ENCODE results near the gene PLEKHA7. TPM values are rescaled to one million over a fixed set of nuclear protein-coding genes. Genes with fewer than 3 reads are reported as not detected.

PLEKHA7 gene
- polyA plus RNA-seq, 1 of the 3 experiments (the other 2 are of a cell fraction), result 0.12 TPM

DNA sequence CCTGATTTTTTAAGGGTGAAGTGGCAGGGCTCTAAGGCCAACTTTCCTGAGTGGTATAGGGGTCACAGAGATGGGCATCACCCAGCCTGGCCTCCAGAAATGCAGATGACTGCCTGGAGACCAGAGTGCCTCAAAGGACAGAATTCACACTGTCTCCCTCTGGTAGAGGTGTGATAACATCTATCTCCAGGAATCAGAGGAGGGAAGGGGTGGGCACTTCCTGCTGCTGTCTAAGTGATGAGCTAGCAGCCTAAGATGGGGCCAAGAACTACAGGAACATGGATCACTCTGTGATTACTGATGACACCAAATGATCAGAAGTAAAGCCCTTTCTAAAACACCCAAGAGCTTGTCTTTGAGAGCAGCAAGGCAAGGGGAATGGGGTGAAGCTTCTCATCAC, 213.8 kb downstream of the PLEKHA7 start:
- Histone ChIP-seq H3K27ac (ENCODE audit: low read depth in 2 of 2, low read length in 1 of 2) (no peak overlapping the region), H3K9me2 (no peaks in the 10 kb centered on the region), H3K9ac (no peak overlapping the region), H3F3A (replicated peaks; ENCODE audit: insufficient read depth) (no peaks in the 10 kb centered on the region), H3K9me3 (no peaks in the 10 kb centered on the region), H3K27me3 (ENCODE audit: insufficient read depth) (no peaks in the 10 kb centered on the region), H3K4me3 (ENCODE audit: low read depth in 2 of 2, low read length in 1 of 2) (no peak overlapping the region), H3K4me2 (no peak overlapping the region), H3K79me2 (ENCODE audit: insufficient read depth) (no peaks in the 10 kb centered on the region), H2AFZ (ENCODE audit: low read depth) (peak overlapping the region; percentile 64; the same call in 1 of the 2 replicates), H4K20me1 (ENCODE audit: insufficient read depth) (no peaks in the 10 kb centered on the region), H3K36me3 (replicated peaks in 1 of 2; ENCODE audit: control insufficient read depth in 1 of 2, insufficient read depth in 2 of 2, low read length in 1 of 2) (no peaks in the 10 kb centered on the region), H3K4me1 (ENCODE audit: control insufficient read depth in 1 of 2, insufficient read depth in 2 of 2, low read depth in 1 of 2, low read length in 1 of 2) (peaks cover 0 to 15% of the 10 kb centered on the region in 2 experiments; a peak in 1 of 4 replicates)
- no peak for DNase-seq
- POLR2A ChIA-PET, result interaction anchor here (0.7 kb wide), 1 partner anchor 277 kb away, joined by 5 read pairs; the partner anchor contains the start of gene RPS13
- TF ChIP-seq GATA2 (CRISPR knock-in tag; IDR thresholded peaks at IDR 0.05) (0 out of 2 replicates have a peak, but pooled peaks have one; percentile 9), RFX5 (IDR thresholded peaks at IDR 0.05; ENCODE audit: low read length) (no peak), USF1 (IDR thresholded peaks at IDR 0.05; ENCODE audit: borderline replicate concordance, low read depth) (no peak), EZH2phosphoT487 (IDR thresholded peaks at IDR 0.05; ENCODE audit: borderline replicate concordance, low read depth) (no peak)
- CTCF ChIA-PET, result interaction anchor here (0.8 to 3.8 kb wide), 4 partner anchors 12 to 53 kb away, joined by 3 to 25 read pairs (median 14); no protein-coding TSS in a partner anchor

DNA sequence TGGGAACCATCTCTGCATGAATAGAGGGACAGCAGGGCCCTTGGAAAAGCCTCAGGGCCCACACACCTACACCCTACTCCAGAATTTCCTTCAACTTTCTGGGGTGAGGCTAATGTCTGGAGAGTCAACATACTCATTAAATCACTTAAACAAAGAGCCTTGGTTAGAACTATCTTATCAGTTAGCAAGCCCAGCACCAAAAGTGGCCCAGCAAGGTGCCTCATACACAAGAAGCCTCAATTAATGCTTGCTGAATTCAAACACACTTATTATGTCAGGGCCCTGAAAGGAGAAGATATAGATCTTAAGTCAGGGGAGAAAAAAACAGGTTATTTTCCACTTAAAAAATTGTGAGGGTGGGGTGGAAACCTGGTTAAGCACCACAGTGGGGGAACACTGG, 214.3 kb downstream of the PLEKHA7 start:
- no peaks in the 10 kb centered on the region for H3K79me2 ChIP-seq (ENCODE audit: insufficient read depth)
- H3K27ac ChIP-seq (ENCODE audit: low read depth in 2 of 2, low read length in 1 of 2), result no peak overlapping the region
- no peaks in the 10 kb centered on the region for H3K27me3 ChIP-seq (ENCODE audit: insufficient read depth)
- no peak overlapping the region for H2AFZ ChIP-seq (ENCODE audit: low read depth)
- TF ChIP-seq GATA2 (CRISPR knock-in tag; IDR thresholded peaks at IDR 0.05) (no peak), FOSL2 (IDR thresholded peaks at IDR 0.05; ENCODE audit: borderline replicate concordance, low read depth) (no peak), RCOR1 (IDR thresholded peaks at IDR 0.05; ENCODE audit: low read length) (no peak)
- no peaks in the 10 kb centered on the region for H4K20me1 ChIP-seq (ENCODE audit: insufficient read depth)
- no peaks in the 10 kb centered on the region for H3K9me2 ChIP-seq
- CTCF ChIA-PET, result interaction anchor here (3.0 to 3.8 kb wide), 3 partner anchors 12 to 20 kb away, joined by 13 to 25 read pairs (median 16); no protein-coding TSS in a partner anchor
- POLR2A ChIA-PET, result no interaction called here
- H3K36me3 ChIP-seq (replicated peaks in 1 of 2; ENCODE audit: control insufficient read depth in 1 of 2, insufficient read depth in 2 of 2, low read length in 1 of 2), result no peaks in the 10 kb centered on the region
- H3K9me3 ChIP-seq, result no peaks in the 10 kb centered on the region
- no peak overlapping the region for H3K4me3 ChIP-seq (ENCODE audit: low read depth in 2 of 2, low read length in 1 of 2)
- no peak overlapping the region for H3K9ac ChIP-seq
- H3K4me2 ChIP-seq, result no peak overlapping the region
- DNase-seq, result no peak
- H3F3A ChIP-seq (replicated peaks; ENCODE audit: insufficient read depth), result no peaks in the 10 kb centered on the region
- peaks cover 0 to 14% of the 10 kb centered on the region in 2 experiments; a peak in 1 of 4 replicates for H3K4me1 ChIP-seq (ENCODE audit: control insufficient read depth in 1 of 2, insufficient read depth in 2 of 2, low read depth in 1 of 2, low read length in 1 of 2)

- 88% methylated on average over 1 of the region's 1 CpG for WGBS (ENCODE audit: low lambda C conversion rate)
Observed at GRCh38 chr11:16799221-16799620, 215.0 kb downstream of the PLEKHA7 start.

More at GRCh38 chr11:16799221-16799620, 215.0 kb downstream of the PLEKHA7 start:
- CTCF ChIA-PET, result interaction anchor here (3.3 to 3.8 kb wide), 2 partner anchors 14 to 21 kb away, joined by 13 to 25 read pairs; no protein-coding TSS in a partner anchor
- H3K27me3 ChIP-seq (ENCODE audit: insufficient read depth), result no peaks in the 10 kb centered on the region
- no peak for DNase-seq
- H3K9me2 ChIP-seq, result no peaks in the 10 kb centered on the region
- peaks cover 0 to 7% of the 10 kb centered on the region in 2 experiments; a peak in 1 of 4 replicates for H3K4me1 ChIP-seq (ENCODE audit: control insufficient read depth in 1 of 2, insufficient read depth in 2 of 2, low read depth in 1 of 2, low read length in 1 of 2)
- no peak for TF ChIP-seq JUND (IDR thresholded peaks at IDR 0.05)
- no peaks in the 10 kb centered on the region for H3K79me2 ChIP-seq (ENCODE audit: insufficient read depth)
- no peak overlapping the region for H3K4me2 ChIP-seq
- no peaks in the 10 kb centered on the region for H3F3A ChIP-seq (replicated peaks; ENCODE audit: insufficient read depth)
- H2AFZ ChIP-seq (ENCODE audit: low read depth), result no peak overlapping the region
- H3K27ac ChIP-seq (ENCODE audit: low read depth in 2 of 2, low read length in 1 of 2), result no peak overlapping the region
- no peaks in the 10 kb centered on the region for H3K36me3 ChIP-seq (replicated peaks in 1 of 2; ENCODE audit: control insufficient read depth in 1 of 2, insufficient read depth in 2 of 2, low read length in 1 of 2)
- H4K20me1 ChIP-seq (ENCODE audit: insufficient read depth), result no peaks in the 10 kb centered on the region
- POLR2A ChIA-PET, result no interaction called here
- H3K4me3 ChIP-seq (ENCODE audit: low read depth in 2 of 2, low read length in 1 of 2), result no peak overlapping the region
- no peak overlapping the region for H3K9ac ChIP-seq
- H3K9me3 ChIP-seq, result no peaks in the 10 kb centered on the region
